GM18868 (cell line): ENCODE data around the gene SREBF2.
A peak's percentile ranks its signal among the peaks of the same experiment; 100 is the strongest.

ENCODE experiments used
- ATAC-seq: cut with Tn5 transposase; IDR thresholded peaks from one replicate; pipeline ENCODE4 v1.9.1; 2021; ENCODE audit warnings: mild to moderate bottlenecking, moderate library complexity; ENCODE audit not compliant: unreplicated experiment

SREBF2 gene

GRCh38 chr22:41832553-41833368 is at the start of gene SREBF2:
SREBF2 (plus strand) TSS chr22:41833105; CDS start chr22:41833271, 166 bp downstream.
- peak; percentile 86 for ATAC-seq

GRCh38 chr22:41787331-41787730 is 45.6 kb upstream of the SREBF2 start:
- ATAC-seq = no peak

GRCh38 chr22:41793871-41794270 is 39.0 kb upstream of the SREBF2 start:
- no peak for ATAC-seq

GRCh38 chr22:41798736-41799135 is 34.2 kb upstream of the SREBF2 start:
- no peak for ATAC-seq

GRCh38 chr22:41799486-41800347 is 33.2 kb upstream of the SREBF2 start:
- peak; percentile 7 for ATAC-seq

- peak; percentile 89 for ATAC-seq
These were observed 32.4 kb upstream of the SREBF2 start, which contains the start of gene CCDC134 for GRCh38 chr22:41800348-41801146. CCDC134 (plus strand) TSS chr22:41800679; CDS start chr22:41808891, 8,212 bp downstream.

- no peak for ATAC-seq
These were observed 31.6 kb upstream of the SREBF2 start for GRCh38 chr22:41801147-41801819.

GRCh38 chr22:41801886-41802285 is 31.0 kb upstream of the SREBF2 start:
- no peak for ATAC-seq

- ATAC-seq = no peak
These were observed 27.3 kb upstream of the SREBF2 start for GRCh38 chr22:41805639-41806038.

GRCh38 chr22:41808400-41808799 is 24.5 kb upstream of the SREBF2 start:
- no peak for ATAC-seq

- ATAC-seq = no peak
These were observed 22.9 kb upstream of the SREBF2 start for GRCh38 chr22:41810022-41810421.

GRCh38 chr22:41812805-41813545 is 19.9 kb upstream of the SREBF2 start:
- ATAC-seq = no peak

- no peak for ATAC-seq
These were observed 19.0 kb upstream of the SREBF2 start for GRCh38 chr22:41813726-41814410.

GRCh38 chr22:41815716-41816115 is 17.2 kb upstream of the SREBF2 start:
- no peak for ATAC-seq

GRCh38 chr22:41816241-41816640 is 16.7 kb upstream of the SREBF2 start:
- ATAC-seq = no peak

- no peak for ATAC-seq
These were observed 16.0 kb upstream of the SREBF2 start for GRCh38 chr22:41816871-41817270.

- ATAC-seq = no peak
These were observed 14.9 kb upstream of the SREBF2 start for GRCh38 chr22:41818011-41818410.

GRCh38 chr22:41818596-41818995 is 14.3 kb upstream of the SREBF2 start:
- no peak for ATAC-seq

GRCh38 chr22:41819257-41819656 is 13.6 kb upstream of the SREBF2 start:
- no peak for ATAC-seq
